ENCODE results near the gene CACNA1G. TPM values are rescaled to one million over a fixed set of nuclear protein-coding genes. Genes with fewer than 3 reads are reported as not detected.

The CACNA1G gene
- total RNA-seq, 1 experiment from 2014 or later, result 0.05 TPM

- no peak for DNase-seq (ENCODE audit: low spot score)
Measured at GRCh38 chr17:50613007-50613992, 52.8 kb downstream of the CACNA1G start.

DNA sequence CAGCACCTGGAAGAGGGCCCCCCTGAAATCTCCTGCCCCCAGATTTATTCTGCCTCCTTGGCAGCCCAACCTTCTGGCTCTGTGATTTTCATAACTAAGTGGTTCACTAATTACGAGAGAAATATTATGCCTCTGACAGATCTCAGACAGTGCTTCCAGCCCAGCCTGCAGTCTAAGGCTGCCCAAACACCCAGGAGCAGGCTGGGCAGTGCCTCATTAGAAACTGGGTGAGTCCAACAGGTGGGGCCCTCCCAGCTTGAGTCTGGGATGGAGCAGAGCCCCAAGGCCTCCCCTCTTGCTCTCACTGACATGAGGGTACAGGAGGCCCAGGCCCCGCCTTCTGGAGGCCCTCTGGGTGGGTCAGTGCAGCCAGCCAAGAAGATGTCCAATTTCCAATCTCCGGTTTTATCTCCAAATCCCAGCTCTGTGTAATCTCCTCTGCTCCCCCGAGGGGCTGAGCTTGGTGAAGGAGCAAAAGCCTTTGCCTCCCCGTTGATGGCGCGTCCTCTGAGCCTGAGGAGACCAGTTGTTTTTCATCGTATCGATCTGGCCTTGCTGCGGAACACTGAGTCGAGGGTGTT lies 54.0 kb downstream of the CACNA1G start:
- no peak for DNase-seq (ENCODE audit: low spot score)

DNA sequence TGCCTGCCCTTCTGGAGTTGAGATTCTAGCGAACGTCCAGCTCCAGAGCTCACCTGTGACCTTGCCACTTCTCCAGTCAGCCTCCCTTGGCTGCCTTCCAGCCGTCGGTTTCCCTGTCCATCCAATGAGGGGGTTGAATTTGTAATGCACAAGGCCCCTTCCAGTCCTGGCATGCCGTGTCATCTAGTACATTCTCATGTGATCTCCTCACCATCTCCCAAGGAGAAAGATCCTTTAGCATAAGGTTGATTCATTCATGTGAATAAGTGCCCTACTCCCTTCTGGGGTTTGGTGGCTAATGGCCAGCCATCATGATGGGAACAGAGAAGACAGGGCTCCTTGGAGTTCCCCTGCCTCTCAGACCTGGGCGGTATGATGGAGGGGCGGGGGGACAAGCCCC lies 55.3 kb downstream of the CACNA1G start:
- no peak for DNase-seq (ENCODE audit: low spot score)

DNA sequence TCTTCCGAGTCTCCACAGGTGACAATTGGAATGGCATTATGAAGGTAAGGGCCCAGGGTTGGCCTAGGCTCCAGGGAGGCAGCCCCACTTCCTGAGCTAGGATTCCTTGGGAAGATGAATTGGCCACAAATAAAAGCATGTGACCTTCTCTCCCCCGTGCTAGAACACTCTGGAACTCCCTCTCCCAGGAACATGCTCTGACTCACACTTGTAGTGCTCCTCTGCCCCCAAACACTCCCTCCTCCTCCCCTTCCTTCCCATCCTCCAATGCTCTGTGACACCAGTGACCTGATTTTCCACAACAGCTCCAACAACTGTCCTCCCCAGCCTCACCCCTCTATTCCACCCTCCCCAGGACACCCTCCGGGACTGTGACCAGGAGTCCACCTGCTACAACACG lies 57.8 kb downstream of the CACNA1G start:
- DNase-seq (ENCODE audit: low spot score), result no peak

GRCh38 chr17:50618941-50619340 lies 58.4 kb downstream of the CACNA1G start:
- DNase-seq (ENCODE audit: low spot score), result no peak

DNA sequence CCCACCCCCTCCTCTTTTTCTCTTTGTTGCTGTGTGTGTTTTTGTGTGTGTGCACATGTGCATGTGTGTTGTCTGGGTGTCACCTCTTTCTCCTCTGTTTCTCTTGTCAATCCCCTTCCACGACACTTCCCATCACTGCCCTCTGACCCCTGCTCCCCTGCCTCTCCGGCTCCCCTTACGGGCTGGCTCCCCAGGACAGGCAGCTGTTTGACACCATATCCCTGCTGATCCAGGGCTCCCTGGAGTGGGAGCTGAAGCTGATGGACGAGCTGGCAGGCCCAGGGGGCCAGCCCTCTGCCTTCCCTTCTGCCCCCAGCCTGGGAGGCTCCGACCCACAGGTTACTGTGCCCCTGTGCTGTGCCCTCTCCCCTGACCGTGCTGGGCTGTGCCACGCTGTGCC lies 59.0 kb downstream of the CACNA1G start:
- no peak for DNase-seq (ENCODE audit: low spot score)

GRCh38 chr17:50620237-50620636 lies 59.7 kb downstream of the CACNA1G start:
- no peak for DNase-seq (ENCODE audit: low spot score)

DNA sequence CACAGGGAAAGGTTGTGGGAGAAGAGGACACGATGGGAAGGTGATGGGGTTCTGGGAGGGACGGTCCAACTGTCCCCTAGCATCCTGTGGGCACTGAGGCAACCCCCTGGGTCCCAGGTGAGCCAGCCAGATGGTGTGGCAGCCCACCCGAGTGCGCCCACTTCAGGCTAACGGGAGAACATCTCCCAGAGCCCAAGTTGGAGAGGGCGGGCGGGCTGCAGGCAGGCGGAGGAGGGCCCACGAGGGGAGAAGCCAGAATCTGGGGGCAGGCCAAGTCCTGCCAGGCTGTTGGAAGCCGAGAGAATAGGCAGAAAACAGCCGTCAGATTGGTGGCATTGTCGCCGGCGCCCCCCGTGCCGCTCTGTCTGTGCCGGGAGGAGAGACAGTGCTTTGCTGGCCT lies 60.3 kb downstream of the CACNA1G start:
- no peak for DNase-seq (ENCODE audit: low spot score)

DNA sequence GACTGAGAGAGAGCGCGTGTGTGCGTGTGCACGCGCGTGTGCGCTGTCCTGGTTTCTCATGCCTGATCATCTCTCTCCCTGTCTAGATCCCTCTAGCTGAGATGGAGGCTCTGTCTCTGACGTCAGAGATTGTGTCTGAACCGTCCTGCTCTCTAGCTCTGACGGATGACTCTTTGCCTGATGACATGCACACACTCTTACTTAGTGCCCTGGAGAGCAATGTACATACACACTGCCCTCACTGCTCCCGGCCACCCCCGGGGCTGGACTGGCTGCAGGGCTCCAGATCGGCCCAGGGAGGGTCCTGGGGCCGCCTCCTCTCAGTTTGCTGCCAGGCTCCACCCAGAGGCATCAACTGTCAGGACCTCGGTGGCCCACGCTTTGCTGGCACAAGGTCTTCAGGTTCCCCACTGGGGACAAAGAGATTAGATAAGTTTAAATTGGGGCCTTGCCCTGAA lies 61.1 kb downstream of the CACNA1G start:
- DNase-seq (ENCODE audit: low spot score), result no peak

- DNase-seq (ENCODE audit: low spot score), result no peak
Measured at GRCh38 chr17:50624321-50624934, 63.9 kb downstream of the CACNA1G start.

DNA sequence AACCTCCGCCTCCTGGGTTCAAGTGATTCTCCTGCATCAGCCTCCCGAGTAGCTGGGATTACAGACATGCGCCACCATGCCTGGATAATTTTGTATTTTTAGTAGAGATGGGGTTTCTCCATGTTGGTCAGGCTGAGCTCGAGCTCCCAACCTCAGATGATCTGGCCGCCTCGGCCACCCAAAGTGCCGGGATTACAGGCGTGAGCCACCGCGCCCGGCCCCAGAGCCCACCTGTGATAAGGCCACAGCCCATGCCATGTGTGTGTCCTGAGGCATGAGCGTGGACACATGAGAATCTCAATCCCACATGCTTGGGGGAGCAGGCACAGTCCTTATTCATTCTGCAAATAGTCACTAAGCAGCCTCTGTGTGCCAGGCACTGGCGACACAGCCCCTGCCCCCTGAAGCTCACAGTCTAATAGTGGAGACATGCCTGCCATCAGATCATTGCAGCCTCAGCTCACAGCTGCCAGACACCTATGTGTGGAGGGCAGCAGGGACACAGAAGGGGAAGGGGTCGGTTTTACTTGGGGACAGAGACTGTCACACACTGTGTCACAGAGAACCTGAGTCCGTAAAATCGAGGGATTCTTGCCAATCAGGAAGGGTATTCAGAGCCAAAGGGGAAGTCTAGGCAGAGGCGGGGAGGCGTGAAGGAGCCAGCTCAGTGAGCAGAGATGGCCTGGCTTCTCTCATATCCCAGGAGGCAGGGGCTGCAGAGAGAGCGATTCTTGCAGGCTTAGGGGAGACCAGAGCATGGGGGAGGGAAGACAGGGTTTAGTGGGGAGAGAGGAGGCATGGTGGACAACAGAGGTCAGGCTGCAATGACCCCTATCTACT lies 64.7 kb downstream of the CACNA1G start:
- no peak for DNase-seq (ENCODE audit: low spot score)

- DNase-seq (ENCODE audit: low spot score), result peak; percentile 65
Measured at GRCh38 chr17:50626037-50626574, 65.6 kb downstream of the CACNA1G start.

- no peak for DNase-seq (ENCODE audit: low spot score)
Measured at GRCh38 chr17:50627036-50627781, 66.7 kb downstream of the CACNA1G start.

DNA sequence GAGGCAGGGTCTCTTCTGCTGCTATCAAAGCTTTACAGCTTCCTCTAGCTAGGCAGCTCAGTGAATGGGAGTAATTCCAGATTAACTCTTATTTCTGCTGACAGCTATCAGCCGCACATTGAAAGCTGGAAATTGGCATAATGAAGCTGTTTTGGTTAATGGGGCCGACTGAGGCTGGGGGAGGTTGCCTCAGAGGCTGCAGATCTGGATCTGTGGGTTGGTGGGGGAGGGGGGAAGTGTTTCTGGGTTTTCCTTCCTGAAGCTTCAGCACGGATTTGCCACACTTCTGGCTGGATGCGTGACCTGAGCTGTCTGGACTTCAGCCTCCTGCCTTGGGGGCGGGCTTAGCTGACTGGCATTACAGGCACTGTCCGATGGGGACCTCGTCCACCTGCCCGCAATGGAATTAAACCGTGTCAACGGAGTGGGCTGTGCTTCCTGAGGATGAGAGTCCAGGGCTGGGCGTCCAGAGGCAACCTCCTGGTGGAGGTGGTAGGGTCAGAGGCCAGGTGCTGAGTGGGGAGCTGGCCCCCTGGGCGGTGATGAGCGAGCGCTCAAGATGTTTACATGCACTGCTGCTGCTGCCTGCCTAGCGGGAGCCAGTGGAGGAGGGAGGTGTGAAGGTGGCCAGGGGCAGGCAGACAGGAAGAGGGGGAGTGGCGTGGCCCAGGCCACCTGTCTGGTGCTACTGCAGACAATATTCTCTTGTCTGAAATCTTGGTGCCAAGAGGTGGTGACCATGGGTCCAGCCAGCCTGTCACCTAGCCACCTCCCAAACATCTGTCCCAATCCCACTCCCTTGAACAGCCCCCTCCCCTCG lies 67.5 kb downstream of the CACNA1G start:
- DNase-seq (ENCODE audit: low spot score), result peak; percentile 85

GRCh38 chr17:50629902-50630301 lies 69.4 kb downstream of the CACNA1G start:
- peak; percentile 3 for DNase-seq (ENCODE audit: low spot score)

DNA sequence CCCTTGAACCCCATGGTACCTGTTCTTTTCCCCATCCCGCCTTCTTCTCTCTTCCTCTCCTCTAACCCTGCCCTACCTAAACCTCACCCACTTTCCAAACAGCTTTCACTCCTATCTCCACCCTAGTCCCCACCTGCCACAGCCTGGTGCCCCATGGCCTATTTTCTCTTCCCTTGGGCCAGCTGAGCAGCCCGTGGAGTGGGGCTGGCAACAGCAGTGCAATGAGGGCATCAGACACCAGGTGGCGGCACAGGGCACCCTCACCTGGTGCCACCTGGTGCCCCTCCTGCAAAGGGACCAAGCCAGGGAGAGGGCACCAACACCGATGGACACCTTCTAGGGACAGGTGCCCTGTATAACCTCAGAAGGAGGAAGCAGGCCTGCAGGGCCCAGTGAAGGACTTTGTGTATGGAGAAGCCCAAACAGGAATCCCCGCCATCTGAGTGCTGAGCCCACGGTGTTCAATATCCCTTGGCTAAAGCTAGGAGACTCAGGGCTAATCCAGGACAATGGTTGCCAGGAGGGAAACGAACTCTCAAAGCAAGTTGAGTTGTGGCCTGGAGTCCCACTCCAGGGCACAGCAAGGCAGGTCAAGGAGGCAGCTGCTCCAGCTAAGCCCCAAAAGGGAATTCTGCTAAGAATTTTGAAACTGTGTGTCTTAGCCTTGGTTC lies 70.1 kb downstream of the CACNA1G start:
- peak; percentile 96 for DNase-seq (ENCODE audit: low spot score)

DNA sequence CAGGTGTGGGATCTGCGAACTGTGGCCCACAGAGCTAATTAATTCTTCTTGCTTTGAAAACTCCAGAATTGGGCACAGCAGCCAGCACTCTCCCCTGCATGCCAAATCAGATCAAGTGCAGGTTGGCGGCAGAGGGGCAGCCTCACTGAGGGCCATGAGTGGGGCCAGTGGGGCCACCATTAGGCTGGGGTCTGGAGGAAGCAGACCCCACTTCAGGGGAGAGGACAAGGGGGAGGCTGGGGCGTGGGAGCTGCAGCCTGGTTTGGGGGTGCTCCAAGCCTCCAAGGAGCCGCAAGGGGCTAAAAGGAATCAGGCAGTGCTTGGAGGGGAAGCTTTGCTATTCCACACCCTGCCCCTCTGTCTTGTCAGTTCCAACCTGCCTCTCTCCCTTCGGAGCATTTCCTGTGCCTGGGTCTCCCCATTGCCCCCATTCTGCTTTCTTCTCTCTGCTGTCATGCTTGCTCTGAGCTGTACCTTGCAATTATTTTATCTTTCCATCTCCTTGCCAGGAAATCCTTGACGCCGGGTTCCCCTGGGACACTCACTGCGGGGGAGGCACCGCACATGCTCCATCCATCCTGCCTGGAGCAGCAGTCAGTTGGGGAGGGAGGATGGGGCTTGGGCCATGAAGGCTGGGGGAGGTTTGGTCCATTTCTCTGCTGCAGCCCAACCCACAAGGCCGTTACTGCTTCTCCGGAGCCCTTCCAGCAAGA lies 70.8 kb downstream of the CACNA1G start:
- no peak for DNase-seq (ENCODE audit: low spot score)

DNA sequence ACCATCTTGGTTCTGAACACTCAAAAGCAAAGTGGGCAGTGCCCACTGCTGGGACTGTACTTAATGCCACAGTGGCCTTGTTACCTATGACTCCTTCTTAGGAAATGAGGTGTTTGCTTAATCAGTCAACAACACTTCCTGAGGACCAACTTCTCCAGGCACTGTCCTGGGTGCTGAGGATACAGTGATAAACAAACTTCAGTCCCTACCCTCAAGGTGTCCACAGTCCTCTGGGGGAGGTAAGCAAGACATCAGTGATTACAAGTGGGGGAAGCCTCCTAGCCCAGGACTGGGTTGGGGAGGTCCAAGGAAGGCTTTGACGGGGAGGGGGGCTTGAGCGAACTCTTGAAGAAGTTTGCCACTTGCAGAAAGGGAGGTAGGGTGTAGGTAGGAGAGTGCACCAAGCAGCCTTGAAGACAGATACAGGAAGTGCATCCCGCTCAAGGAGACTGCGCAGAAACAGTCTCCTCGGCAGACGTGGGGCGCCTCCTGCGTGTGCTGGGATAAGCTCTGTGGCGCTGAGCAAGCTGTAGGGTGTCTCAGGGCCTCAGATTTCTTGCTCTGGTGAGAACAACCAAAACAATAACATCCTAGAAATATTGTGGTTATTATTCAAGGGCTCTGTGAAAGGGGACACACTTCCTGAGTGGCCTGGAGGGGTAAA lies 71.5 kb downstream of the CACNA1G start:
- DNase-seq (ENCODE audit: low spot score), result peak; percentile 41
